OCI-LY1 (cell line): ENCODE data around the gene TBX15.

ENCODE experiments used
- H2AFZ ChIP-seq: fragments of 200-600 bp; sonication (generic), shearing (Covaris generic); 2 replicates; pipeline ENCODE4 v1.6.0; 2014; ENCODE audit warnings: antibody characterized with exemption, mild to moderate bottlenecking, low read length
- H3F3A ChIP-seq: fragments of 200-600 bp; sonication (generic), shearing (Covaris generic); 2 replicates; pipeline ENCODE4 v1.6.0; 2014; ENCODE audit warnings: mild to moderate bottlenecking, antibody characterized with exemption, low read length, moderate library complexity; ENCODE audit not compliant: insufficient read depth
- H3K27ac ChIP-seq: fragments of 200-600 bp; sonication (generic); 2 replicates; pipeline ENCODE4 v1.5.1; 2014; ENCODE audit warnings: low read length, mixed run types, mild to moderate bottlenecking, low read depth; ENCODE audit not compliant: poor library complexity, severe bottlenecking
- H3K27me3 ChIP-seq: fragments of 200-600 bp; sonication (generic); 2 replicates; pipeline ENCODE4 v1.6.0; 2014; ENCODE audit warnings: antibody characterized with exemption, mild to moderate bottlenecking, low read length, moderate library complexity; ENCODE audit not compliant: insufficient read depth
- H3K36me3 ChIP-seq: fragments of 200-600 bp; sonication (generic); 2 replicates; pipeline ENCODE4 v1.6.1; 2014; ENCODE audit warnings: mild to moderate bottlenecking, antibody characterized with exemption, low read length, moderate library complexity, mixed read lengths; ENCODE audit not compliant: insufficient read depth
- H3K4me1 ChIP-seq: fragments of 200-600 bp; sonication (generic); 2 replicates; pipeline ENCODE4 v1.5.1; 2014; ENCODE audit warnings: mild to moderate bottlenecking, low read length, moderate library complexity; ENCODE audit not compliant: insufficient read depth, severe bottlenecking
- H3K4me2 ChIP-seq: fragments of 200-600 bp; sonication (generic), shearing (Covaris generic); 2 replicates; pipeline ENCODE4 v1.6.1; 2014; ENCODE audit warnings: low read length
- H3K4me3 ChIP-seq: fragments of 200-600 bp; sonication (generic); 2 replicates; pipeline ENCODE4 v1.5.1; 2014; ENCODE audit warnings: low read length, low read depth, mild to moderate bottlenecking, mixed read lengths; ENCODE audit not compliant: poor library complexity, severe bottlenecking
- H3K79me2 ChIP-seq: fragments of 200-600 bp; shearing (Covaris generic); 2 replicates; pipeline ENCODE4 v1.6.1; 2016; ENCODE audit warnings: mixed run types, low read length, mixed read lengths; ENCODE audit not compliant: insufficient read depth
- H3K9ac ChIP-seq: fragments of 200-600 bp; sonication (generic), shearing (Covaris generic); 2 replicates; pipeline ENCODE4 v1.6.1; 2014; ENCODE audit warnings: mild to moderate bottlenecking, low read length, mixed read lengths
- H3K9me2 ChIP-seq: fragments of 200-600 bp; sonication (generic), shearing (Covaris generic); 2 replicates; pipeline ENCODE4 v1.6.1; 2014; ENCODE audit warnings: low read depth, mild to moderate bottlenecking, low read length, mixed read lengths
- H3K9me3 ChIP-seq: fragments of 200-600 bp; shearing (Covaris generic); 2 replicates; pipeline ENCODE4 v1.6.1; 2014; ENCODE audit warnings: low read length, mixed read lengths
- H4K20me1 ChIP-seq: fragments of 200-600 bp; sonication (generic), shearing (Covaris generic); 2 replicates; pipeline ENCODE4 v1.6.0; 2016; ENCODE audit warnings: mild to moderate bottlenecking, low read length; ENCODE audit not compliant: insufficient read depth
- CTCF ChIP-seq: fragments of 200-600 bp; sonication (generic), shearing (Covaris generic); IDR thresholded peaks from 2 replicates; pipeline ENCODE4 v1.5.1; 2017; ENCODE audit warnings: mild to moderate bottlenecking, antibody characterized with exemption, low read length, moderate library complexity, mixed read lengths
- EZH2 ChIP-seq: fragments of 200-600 bp; sonication (generic), shearing (Covaris generic); IDR thresholded peaks from 2 replicates; pipeline ENCODE4 v1.8.0; 2017; ENCODE audit warnings: borderline replicate concordance, mixed run types, mild to moderate bottlenecking, antibody characterized with exemption, low read length, moderate library complexity, mixed read lengths

Gene TBX15

GRCh38 chr1:119007670-119008482 is 19.7 kb upstream of the TBX15 start:
- no peaks in the 10 kb centered on the region for H3K36me3 ChIP-seq
- H3K4me3 ChIP-seq: no peak overlapping the region
- TF ChIP-seq CTCF (no peak), EZH2 (no peak)
- H3F3A ChIP-seq: no peaks in the 10 kb centered on the region
- H3K9me3 ChIP-seq: no peaks in the 10 kb centered on the region
- H3K4me1 ChIP-seq: no peaks in the 10 kb centered on the region
- no peak overlapping the region for H3K9ac ChIP-seq
- no peaks in the 10 kb centered on the region for H4K20me1 ChIP-seq
- no peaks in the 10 kb centered on the region for H3K9me2 ChIP-seq
- H2AFZ ChIP-seq: no peak overlapping the region
- H3K27me3 ChIP-seq: no peaks in the 10 kb centered on the region
- no peaks in the 10 kb centered on the region for H3K79me2 ChIP-seq
- H3K4me2 ChIP-seq: no peak overlapping the region
- H3K27ac ChIP-seq: no peak overlapping the region

GRCh38 chr1:119007339-119007669 is 19.2 kb upstream of the TBX15 start:
- H3K9me3 ChIP-seq: no peaks in the 10 kb centered on the region
- H3F3A ChIP-seq: no peaks in the 10 kb centered on the region
- H3K79me2 ChIP-seq: no peaks in the 10 kb centered on the region
- H3K9me2 ChIP-seq: no peaks in the 10 kb centered on the region
- TF ChIP-seq CTCF: no peak
- no peak for TF ChIP-seq EZH2
- no peaks in the 10 kb centered on the region for H4K20me1 ChIP-seq
- H3K4me2 ChIP-seq: no peak overlapping the region
- no peaks in the 10 kb centered on the region for H3K4me1 ChIP-seq
- no peaks in the 10 kb centered on the region for H3K36me3 ChIP-seq
- no peak overlapping the region for H3K4me3 ChIP-seq
- H3K9ac ChIP-seq: no peak overlapping the region
- no peaks in the 10 kb centered on the region for H3K27me3 ChIP-seq
- H3K27ac ChIP-seq: no peak overlapping the region
- no peak overlapping the region for H2AFZ ChIP-seq

- H3K27me3 ChIP-seq: no peaks in the 10 kb centered on the region
- H3K4me2 ChIP-seq: no peak overlapping the region
- no peak overlapping the region for H3K4me3 ChIP-seq
Measured at GRCh38 chr1:119006406-119007279, 18.5 kb upstream of the TBX15 start.

More at GRCh38 chr1:119006406-119007279, 18.5 kb upstream of the TBX15 start:
- no peaks in the 10 kb centered on the region for H3K36me3 ChIP-seq
- H3K9ac ChIP-seq: no peak overlapping the region
- H3F3A ChIP-seq: no peaks in the 10 kb centered on the region
- H3K9me2 ChIP-seq: no peaks in the 10 kb centered on the region
- H3K9me3 ChIP-seq: no peaks in the 10 kb centered on the region
- H3K27ac ChIP-seq: no peak overlapping the region
- H3K4me1 ChIP-seq: no peaks in the 10 kb centered on the region
- TF ChIP-seq EZH2 (no peak), CTCF (no peak)
- no peak overlapping the region for H2AFZ ChIP-seq
- no peaks in the 10 kb centered on the region for H4K20me1 ChIP-seq
- H3K79me2 ChIP-seq: no peaks in the 10 kb centered on the region
